MCF 10A (cell line): ENCODE measurements around the gene AFP. TPM values are rescaled to one million over a fixed set of nuclear protein-coding genes. Genes with fewer than 3 reads are reported as not detected.

ENCODE experiments used
- BruUV-seq: library from RNA; stranded (reverse); fragments of 400-500 nt; replicated peaks from 2 replicates; lab custom pipeline; 2021; lab: Mats Ljungman, UMichigan
- CTCF ChIA-PET: fragments of 300-600 bp; sonication (Branson Sonifier 250); formaldehyde crosslinking; extraction: SDS; loops from one replicate; lab custom pipeline; 2021; ENCODE audit warnings: antibody characterized with exemption, inconsistent platforms; lab: Yijun Ruan, JAX
- POLR2A ChIA-PET: fragments of 300-600, 350-650 bp; sonication (Branson Sonifier 250); formaldehyde crosslinking; extraction: SDS; loops from one replicate; lab custom pipeline; 2020; ENCODE audit warnings: antibody characterized with exemption, inconsistent platforms; lab: Yijun Ruan, JAX
- DNase-seq: peaks from one replicate; pipeline ENCODE4 v3.0.0-alpha.2; 2018; ENCODE audit not compliant: unreplicated experiment
- H3K27ac Mint-ChIP-seq: one replicate; pipeline ENCODE4 v1.8.0; 2022; ENCODE audit warnings: mild to moderate bottlenecking, low read depth, mixed read lengths; ENCODE audit not compliant: unreplicated experiment
- H3K27me3 Mint-ChIP-seq: one replicate; pipeline ENCODE4 v1.8.0; 2022; ENCODE audit warnings: mixed read lengths; ENCODE audit not compliant: insufficient read depth, unreplicated experiment
- H3K36me3 Mint-ChIP-seq: one replicate; pipeline ENCODE4 v1.8.0; 2022; ENCODE audit warnings: mild to moderate bottlenecking, moderate library complexity, mixed read lengths; ENCODE audit not compliant: insufficient read depth, unreplicated experiment
- H3K4me1 Mint-ChIP-seq: one replicate; pipeline ENCODE4 v1.8.0; 2022; ENCODE audit warnings: mixed read lengths; ENCODE audit not compliant: insufficient read depth, unreplicated experiment
- H3K4me3 Mint-ChIP-seq: one replicate; pipeline ENCODE4 v1.8.0; 2022; ENCODE audit warnings: mild to moderate bottlenecking, moderate library complexity, mixed read lengths; ENCODE audit not compliant: unreplicated experiment
- H3K9me3 Mint-ChIP-seq: one replicate; pipeline ENCODE4 v1.8.0; 2022; ENCODE audit warnings: mixed read lengths; ENCODE audit not compliant: unreplicated experiment
- intact Hi-C: fragments of 100-400 bp; cut with micrococcal nuclease; formaldehyde crosslinking; loops from 2 replicates; pipeline ENCODE4 v1.14.1; 2022
- total RNA-seq: library from RNA; stranded (reverse); gene quantifications from 2 replicates; pipeline ENCODE4 v1.2.3, GENCODE V29; 2022
- TF ChIP-seq, protein P1 (sequence below): fragments of 200-600 bp; IDR thresholded peaks from one replicate; pipeline ENCODE4 v1.8.0; 2022; ENCODE audit warnings: antibody characterized with exemption, mild to moderate bottlenecking; ENCODE audit not compliant: unreplicated experiment

The AFP gene
- total RNA-seq, 1 experiment from 2014 or later = not detected

DNA sequence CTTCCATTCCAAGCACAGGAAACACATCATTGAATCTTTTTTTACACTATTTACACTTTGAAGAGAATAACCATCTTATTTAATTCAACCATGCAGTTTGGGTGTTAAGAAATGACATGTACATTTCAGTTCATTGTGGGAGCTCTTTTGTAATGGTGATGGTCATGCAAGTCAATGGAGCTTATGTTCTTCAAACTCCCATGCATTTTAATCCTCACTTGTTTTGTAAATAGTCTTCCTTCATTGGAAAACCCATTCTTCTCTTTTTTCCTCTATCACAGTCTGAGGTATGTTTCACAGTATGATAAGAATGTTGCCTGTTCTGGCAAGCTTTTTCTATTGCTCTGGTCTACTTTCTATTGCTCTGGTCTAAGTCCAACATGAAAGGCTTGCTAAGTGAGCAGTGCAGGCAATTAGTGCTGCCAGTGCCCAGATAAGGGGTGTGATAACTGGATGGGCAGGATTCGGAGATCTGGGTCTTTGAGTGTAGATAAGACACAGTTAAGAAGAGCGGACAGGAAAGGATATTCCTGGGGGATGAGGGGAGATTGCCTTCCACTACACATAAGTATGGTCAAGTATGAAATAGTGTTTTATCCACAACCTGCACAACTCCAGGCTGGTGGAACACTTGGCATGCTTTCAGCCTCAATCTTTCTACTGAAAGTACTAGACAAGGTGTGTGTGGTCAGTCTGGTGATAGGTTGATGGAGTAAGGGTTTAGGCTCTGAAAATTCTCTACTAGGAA is 17.1 kb downstream of the AFP start:
- no peaks in the 10 kb centered on the region for H3K9me3 Mint-ChIP-seq
- no TSS peak for BruUV-seq
- ChIA-PET CTCF (interaction anchor here (2.0 kb wide), 1 partner anchor 199 kb away, joined by 4 read pairs; no protein-coding TSS in a partner anchor), POLR2A (no interaction called here)
- no peak overlapping the region for H3K4me3 Mint-ChIP-seq
- no peak overlapping the region for H3K27ac Mint-ChIP-seq
- TF ChIP-seq, protein P1, sequence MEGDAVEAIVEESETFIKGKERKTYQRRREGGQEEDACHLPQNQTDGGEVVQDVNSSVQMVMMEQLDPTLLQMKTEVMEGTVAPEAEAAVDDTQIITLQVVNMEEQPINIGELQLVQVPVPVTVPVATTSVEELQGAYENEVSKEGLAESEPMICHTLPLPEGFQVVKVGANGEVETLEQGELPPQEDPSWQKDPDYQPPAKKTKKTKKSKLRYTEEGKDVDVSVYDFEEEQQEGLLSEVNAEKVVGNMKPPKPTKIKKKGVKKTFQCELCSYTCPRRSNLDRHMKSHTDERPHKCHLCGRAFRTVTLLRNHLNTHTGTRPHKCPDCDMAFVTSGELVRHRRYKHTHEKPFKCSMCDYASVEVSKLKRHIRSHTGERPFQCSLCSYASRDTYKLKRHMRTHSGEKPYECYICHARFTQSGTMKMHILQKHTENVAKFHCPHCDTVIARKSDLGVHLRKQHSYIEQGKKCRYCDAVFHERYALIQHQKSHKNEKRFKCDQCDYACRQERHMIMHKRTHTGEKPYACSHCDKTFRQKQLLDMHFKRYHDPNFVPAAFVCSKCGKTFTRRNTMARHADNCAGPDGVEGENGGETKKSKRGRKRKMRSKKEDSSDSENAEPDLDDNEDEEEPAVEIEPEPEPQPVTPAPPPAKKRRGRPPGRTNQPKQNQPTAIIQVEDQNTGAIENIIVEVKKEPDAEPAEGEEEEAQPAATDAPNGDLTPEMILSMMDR = no peak
- H3K36me3 Mint-ChIP-seq = no peaks in the 10 kb centered on the region
- no peaks in the 10 kb centered on the region for H3K27me3 Mint-ChIP-seq
- DNase-seq = no peak
- intact Hi-C loops = no loop called here
- peaks cover 11% of the 10 kb centered on the region for H3K4me1 Mint-ChIP-seq

DNA sequence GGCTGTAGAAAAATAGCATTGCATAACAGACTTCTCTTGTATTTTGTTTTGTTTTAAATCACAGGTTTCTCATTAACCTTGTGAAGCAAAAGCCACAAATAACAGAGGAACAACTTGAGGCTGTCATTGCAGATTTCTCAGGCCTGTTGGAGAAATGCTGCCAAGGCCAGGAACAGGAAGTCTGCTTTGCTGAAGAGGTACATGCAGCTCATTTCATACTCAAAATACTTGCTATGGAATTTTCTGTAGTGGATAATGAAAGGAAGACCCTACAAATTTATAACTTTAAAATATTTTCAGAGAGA is 17.6 kb downstream of the AFP start:
- DNase-seq = no peak
- Mint-ChIP-seq H3K27me3 (no peaks in the 10 kb centered on the region), H3K4me3 (no peak overlapping the region), H3K4me1 (peaks cover 11% of the 10 kb centered on the region), H3K27ac (no peak overlapping the region), H3K36me3 (no peaks in the 10 kb centered on the region), H3K9me3 (no peaks in the 10 kb centered on the region)
- BruUV-seq = no TSS peak
- TF ChIP-seq, protein P1 = no peak
- ChIA-PET CTCF (interaction anchor here (1.1 kb wide), 1 partner anchor 112 kb away, joined by 5 read pairs; no protein-coding TSS in a partner anchor), POLR2A (interaction anchor here (0.7 kb wide), 1 partner anchor 154 kb away, joined by 3 read pairs; no protein-coding TSS in a partner anchor)
- intact Hi-C loops = no loop called here

DNA sequence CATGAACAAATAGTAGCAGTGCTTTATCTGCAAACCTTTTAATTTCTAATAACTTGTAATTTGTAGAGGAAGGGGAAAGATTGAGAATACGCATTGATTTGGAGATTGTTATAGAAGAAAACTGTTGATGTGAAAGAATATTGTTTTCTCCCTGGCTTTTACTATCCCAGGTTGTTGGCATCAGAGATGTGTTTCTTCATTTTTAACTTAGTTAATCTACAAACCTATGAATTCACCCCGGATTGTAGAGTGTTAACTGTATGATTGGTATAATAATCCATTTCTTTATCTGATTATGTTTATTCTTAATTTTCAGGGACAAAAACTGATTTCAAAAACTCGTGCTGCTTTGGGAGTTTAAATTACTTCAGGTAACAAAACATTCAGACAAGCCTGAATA is 18.9 kb downstream of the AFP start:
- DNase-seq = no peak
- no peak overlapping the region for H3K4me3 Mint-ChIP-seq
- intact Hi-C loops = no loop called here
- BruUV-seq = no TSS peak
- no peaks in the 10 kb centered on the region for H3K36me3 Mint-ChIP-seq
- no peaks in the 10 kb centered on the region for H3K9me3 Mint-ChIP-seq
- H3K27me3 Mint-ChIP-seq = no peaks in the 10 kb centered on the region
- TF ChIP-seq, protein P1 = no peak
- CTCF ChIA-PET = no interaction called here
- POLR2A ChIA-PET = no interaction called here
- H3K27ac Mint-ChIP-seq = no peak overlapping the region
- peaks cover 11% of the 10 kb centered on the region for H3K4me1 Mint-ChIP-seq

DNA sequence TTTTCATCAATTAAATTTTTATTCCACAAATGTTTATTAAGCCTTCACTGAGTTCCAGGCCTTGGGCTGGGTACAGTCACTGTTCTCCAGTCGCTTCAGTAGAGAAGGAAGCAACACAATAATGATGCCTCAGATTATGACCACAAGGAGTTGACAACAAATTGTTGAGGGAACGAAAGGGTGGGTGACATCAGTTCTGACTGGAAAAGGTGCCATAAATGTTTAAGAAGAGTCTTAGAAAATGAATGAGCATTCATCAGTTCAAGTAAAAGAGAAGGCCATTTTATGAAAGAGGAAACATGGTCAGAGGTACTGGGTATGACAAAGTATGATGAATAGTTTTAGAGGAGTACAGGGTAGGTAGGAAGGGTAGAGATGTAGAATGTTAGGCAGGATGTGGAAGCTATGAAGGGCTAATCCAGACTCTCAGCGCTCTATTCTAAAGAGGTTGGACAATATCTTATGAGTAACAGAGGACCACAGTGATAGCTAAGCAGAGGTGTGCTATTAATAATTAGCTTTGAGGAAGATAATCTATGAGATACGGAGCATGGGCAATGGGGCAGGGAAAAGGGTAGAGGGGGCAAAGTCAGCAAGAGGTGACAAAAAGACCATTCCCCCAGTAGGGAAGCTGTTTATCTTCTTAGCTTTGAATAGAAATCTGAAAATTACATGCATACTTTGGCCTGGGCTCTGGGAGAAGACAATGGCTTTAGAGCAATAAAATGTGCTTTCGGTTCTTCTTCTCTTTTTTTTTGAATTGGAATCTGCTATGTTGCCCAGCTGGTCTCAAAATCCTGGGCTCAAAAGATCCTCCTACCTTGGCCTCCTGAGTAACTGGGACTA is 20.4 kb downstream of the AFP start:
- Mint-ChIP-seq H3K27me3 (no peaks in the 10 kb centered on the region), H3K36me3 (no peaks in the 10 kb centered on the region), H3K9me3 (no peaks in the 10 kb centered on the region), H3K4me3 (no peak overlapping the region), H3K4me1 (no peaks in the 10 kb centered on the region), H3K27ac (no peak overlapping the region)
- no peak for DNase-seq
- POLR2A ChIA-PET = no interaction called here
- intact Hi-C loops = no loop called here
- no TSS peak for BruUV-seq
- TF ChIP-seq, protein P1 = no peak
- CTCF ChIA-PET = interaction anchor here (0.6 to 3.3 kb wide), 4 partner anchors 10 to 436 kb away, joined by 3 to 22 read pairs (median 4); no protein-coding TSS in a partner anchor
